ENCODE results near the gene TAAR5.

GRCh38 chr6:132584698-132585097, 4.8 kb downstream of the TAAR5 start:
- TF ChIP-seq CTCF (IDR thresholded peaks at IDR 0.05), result no peak
- TF ChIP-seq POLR2A (IDR thresholded peaks at IDR 0.05), result no peak
- no peak for TF ChIP-seq POLR2AphosphoS5 (IDR thresholded peaks at IDR 0.05; ENCODE audit: insufficient read depth in 1 of 2, low read depth in 1 of 2)
